Measurements from ENCODE around the gene HSF2BP. TPM values are rescaled to one million over a fixed set of nuclear protein-coding genes. Genes with fewer than 3 reads are reported as not detected.

The HSF2BP gene
- total RNA-seq, 1 donor from 2014 or later = 0.75 TPM

GRCh38 chr21:43631411-43632107, 27.7 kb downstream of the HSF2BP start:
- no peaks in the 10 kb centered on the region for H3K4me1 ChIP-seq
- no peaks in the 10 kb centered on the region for H3K9me3 ChIP-seq
- no peaks in the 10 kb centered on the region for H3K36me3 ChIP-seq
- H3K27ac ChIP-seq = no peak overlapping the region
- TF ChIP-seq, protein P1, sequence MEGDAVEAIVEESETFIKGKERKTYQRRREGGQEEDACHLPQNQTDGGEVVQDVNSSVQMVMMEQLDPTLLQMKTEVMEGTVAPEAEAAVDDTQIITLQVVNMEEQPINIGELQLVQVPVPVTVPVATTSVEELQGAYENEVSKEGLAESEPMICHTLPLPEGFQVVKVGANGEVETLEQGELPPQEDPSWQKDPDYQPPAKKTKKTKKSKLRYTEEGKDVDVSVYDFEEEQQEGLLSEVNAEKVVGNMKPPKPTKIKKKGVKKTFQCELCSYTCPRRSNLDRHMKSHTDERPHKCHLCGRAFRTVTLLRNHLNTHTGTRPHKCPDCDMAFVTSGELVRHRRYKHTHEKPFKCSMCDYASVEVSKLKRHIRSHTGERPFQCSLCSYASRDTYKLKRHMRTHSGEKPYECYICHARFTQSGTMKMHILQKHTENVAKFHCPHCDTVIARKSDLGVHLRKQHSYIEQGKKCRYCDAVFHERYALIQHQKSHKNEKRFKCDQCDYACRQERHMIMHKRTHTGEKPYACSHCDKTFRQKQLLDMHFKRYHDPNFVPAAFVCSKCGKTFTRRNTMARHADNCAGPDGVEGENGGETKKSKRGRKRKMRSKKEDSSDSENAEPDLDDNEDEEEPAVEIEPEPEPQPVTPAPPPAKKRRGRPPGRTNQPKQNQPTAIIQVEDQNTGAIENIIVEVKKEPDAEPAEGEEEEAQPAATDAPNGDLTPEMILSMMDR (IDR thresholded peaks at IDR 0.05) = no peak
- intact Hi-C loops (cut with DNase I) = no loop called here
- no peak overlapping the region for H3K4me3 ChIP-seq
- DNase-seq (ENCODE audit: low spot score in 2 of 2) = no peak
- H3K27me3 ChIP-seq = no peaks in the 10 kb centered on the region

DNA sequence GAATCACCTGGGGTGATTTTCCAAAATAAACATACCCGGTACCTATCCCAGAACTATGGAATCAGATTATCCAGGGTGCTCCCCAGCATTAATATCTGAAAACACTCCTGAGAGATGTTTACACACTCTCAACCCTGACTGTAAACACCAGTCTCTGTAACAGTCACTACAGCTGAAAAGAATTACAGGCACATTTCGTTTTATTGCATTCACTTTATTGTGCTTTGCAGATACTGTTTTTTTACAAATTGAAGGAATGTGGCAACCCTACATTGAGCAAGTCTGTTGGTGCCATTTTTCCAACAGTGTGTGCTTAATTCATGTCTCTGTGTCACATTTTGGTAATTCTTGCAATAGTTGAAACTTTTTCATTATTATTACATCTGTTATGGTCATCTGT, 31.8 kb downstream of the HSF2BP start:
- DNase-seq (ENCODE audit: low spot score in 2 of 2) = no peak
- H3K27ac ChIP-seq = no peak overlapping the region
- H3K4me1 ChIP-seq = no peaks in the 10 kb centered on the region
- no peaks in the 10 kb centered on the region for H3K9me3 ChIP-seq
- H3K4me3 ChIP-seq = no peak overlapping the region
- intact Hi-C loops (cut with DNase I) = no loop called here
- H3K27me3 ChIP-seq = no peaks in the 10 kb centered on the region
- H3K36me3 ChIP-seq = no peaks in the 10 kb centered on the region
- TF ChIP-seq, protein P1 (IDR thresholded peaks at IDR 0.05) = no peak

- intact Hi-C loops (cut with DNase I) = no loop called here
- no peaks in the 10 kb centered on the region for H3K4me1 ChIP-seq
- H3K4me3 ChIP-seq = no peak overlapping the region
- no peaks in the 10 kb centered on the region for H3K27me3 ChIP-seq
- DNase-seq (ENCODE audit: low spot score in 2 of 2) = no peak
- no peaks in the 10 kb centered on the region for H3K9me3 ChIP-seq
- no peak overlapping the region for H3K27ac ChIP-seq
- H3K36me3 ChIP-seq = no peaks in the 10 kb centered on the region
- TF ChIP-seq, protein P1 (IDR thresholded peaks at IDR 0.05) = no peak
These were observed 32.9 kb downstream of the HSF2BP start for GRCh38 chr21:43626390-43626789.

DNA sequence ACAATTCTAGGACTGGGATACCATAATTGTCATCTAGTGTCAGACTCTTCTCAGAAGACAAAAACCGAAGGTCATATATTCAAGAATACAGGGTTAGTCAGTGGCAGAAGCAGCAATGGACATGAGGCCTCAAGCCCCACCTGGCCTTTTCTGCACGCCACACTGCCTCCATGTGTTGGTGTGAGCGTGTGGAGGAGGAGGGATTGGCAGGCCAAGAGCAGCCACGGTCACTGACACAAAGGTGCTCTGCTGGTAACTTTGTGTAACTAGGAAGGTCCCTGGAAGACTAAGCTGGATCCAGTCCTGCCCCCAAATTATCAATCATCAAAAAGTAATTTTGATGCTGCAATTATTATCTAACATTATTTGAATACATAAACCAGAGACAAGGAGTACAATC, 34.9 kb downstream of the HSF2BP start:
- no peak overlapping the region for H3K27ac ChIP-seq
- TF ChIP-seq, protein P1 (IDR thresholded peaks at IDR 0.05) = no peak
- no peak for DNase-seq (ENCODE audit: low spot score in 2 of 2)
- H3K27me3 ChIP-seq = no peaks in the 10 kb centered on the region
- H3K4me1 ChIP-seq = no peaks in the 10 kb centered on the region
- H3K9me3 ChIP-seq = peaks cover 0 to 15% of the 10 kb centered on the region in 2 donors
- intact Hi-C loops (cut with DNase I) = no loop called here
- no peaks in the 10 kb centered on the region for H3K36me3 ChIP-seq
- H3K4me3 ChIP-seq = no peak overlapping the region

GRCh38 chr21:43623588-43623987, 35.7 kb downstream of the HSF2BP start:
- H3K27ac ChIP-seq = no peak overlapping the region
- DNase-seq (ENCODE audit: low spot score in 2 of 2) = no peak
- no peak overlapping the region for H3K4me3 ChIP-seq
- no peaks in the 10 kb centered on the region for H3K27me3 ChIP-seq
- H3K9me3 ChIP-seq = peaks cover 0 to 15% of the 10 kb centered on the region in 2 donors
- intact Hi-C loops (cut with DNase I) = no loop called here
- H3K4me1 ChIP-seq = no peaks in the 10 kb centered on the region
- TF ChIP-seq, protein P1 (IDR thresholded peaks at IDR 0.05) = no peak
- no peaks in the 10 kb centered on the region for H3K36me3 ChIP-seq

Data from ascending aorta (tissue), 2 donors.